ENCODE data around the gene VSTM4. TPM values are rescaled to one million over a fixed set of nuclear protein-coding genes. Genes with fewer than 3 reads are reported as not detected.

Gene VSTM4
- total RNA-seq, 1 experiment from 2014 or later: 1.7 TPM

DNA sequence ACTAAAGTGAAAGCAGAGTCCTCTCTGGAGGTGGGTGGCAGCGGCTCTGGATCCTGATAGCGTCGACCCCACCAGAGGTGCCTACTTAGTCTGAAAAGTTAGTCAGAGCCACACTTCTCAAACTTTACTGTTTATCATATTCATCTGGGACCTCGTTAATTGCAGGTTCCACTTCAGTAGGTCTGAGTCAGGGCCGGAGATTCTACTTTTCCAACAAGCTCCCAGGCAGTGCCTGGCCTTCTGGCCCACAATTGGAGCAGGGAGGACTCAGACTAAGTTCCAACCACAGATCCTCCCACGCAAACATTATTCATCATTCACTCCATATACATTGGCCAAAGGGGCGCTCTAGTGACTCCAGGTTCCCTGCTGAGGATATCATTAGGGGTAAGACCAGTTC is 78.1 kb downstream of the VSTM4 start:
- in situ Hi-C loops (cut with HindIII; ENCODE audit: low pct_unique_long_range_greater_than_20kb, low sequenced_read_pairs): no loop called here
- DNase-seq (ENCODE audit: low read depth): peak; percentile 79

DNA sequence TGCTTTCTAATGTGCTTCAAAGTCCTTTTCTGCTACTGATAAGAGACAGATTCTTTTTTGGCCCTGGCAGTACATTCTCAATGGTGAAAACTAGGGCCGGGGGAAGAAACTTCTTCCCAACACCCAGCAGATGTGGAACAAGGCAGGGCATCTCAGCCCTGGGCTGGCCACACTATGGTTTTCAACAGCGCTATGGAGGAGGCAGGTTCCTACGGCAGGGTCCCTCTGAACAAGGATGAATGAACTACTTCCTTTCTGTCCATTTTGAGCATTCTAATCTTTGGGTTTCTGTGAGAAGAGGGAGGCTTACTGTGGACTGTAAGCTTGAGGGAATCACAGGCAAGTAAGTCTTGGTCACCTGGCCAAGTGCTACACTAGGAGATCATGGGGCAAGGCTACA is 78.7 kb downstream of the VSTM4 start:
- DNase-seq (ENCODE audit: low read depth): no peak
- in situ Hi-C loops (cut with HindIII; ENCODE audit: low pct_unique_long_range_greater_than_20kb, low sequenced_read_pairs): no loop called here

DNA sequence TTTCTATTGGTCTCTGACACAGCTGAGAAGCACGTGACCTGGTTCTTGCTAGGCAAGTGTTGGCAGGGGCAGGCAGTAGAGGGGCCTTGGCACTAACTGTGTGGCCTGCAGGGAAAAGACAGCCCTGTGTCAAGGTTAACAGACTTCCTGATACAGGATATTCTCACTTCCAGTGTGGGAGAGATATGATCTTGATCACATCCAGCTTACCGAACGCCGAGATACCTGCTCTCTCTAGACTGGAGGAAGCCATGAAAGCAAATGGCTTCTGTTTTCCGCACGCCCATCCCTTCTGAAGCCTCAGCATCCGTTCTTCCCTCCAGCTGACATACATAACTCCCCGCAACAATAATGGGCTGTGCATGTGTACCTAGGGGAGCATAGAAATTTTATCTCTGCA is 79.4 kb downstream of the VSTM4 start:
- DNase-seq (ENCODE audit: low read depth): no peak
- in situ Hi-C loops (cut with HindIII; ENCODE audit: low pct_unique_long_range_greater_than_20kb, low sequenced_read_pairs): no loop called here

DNA sequence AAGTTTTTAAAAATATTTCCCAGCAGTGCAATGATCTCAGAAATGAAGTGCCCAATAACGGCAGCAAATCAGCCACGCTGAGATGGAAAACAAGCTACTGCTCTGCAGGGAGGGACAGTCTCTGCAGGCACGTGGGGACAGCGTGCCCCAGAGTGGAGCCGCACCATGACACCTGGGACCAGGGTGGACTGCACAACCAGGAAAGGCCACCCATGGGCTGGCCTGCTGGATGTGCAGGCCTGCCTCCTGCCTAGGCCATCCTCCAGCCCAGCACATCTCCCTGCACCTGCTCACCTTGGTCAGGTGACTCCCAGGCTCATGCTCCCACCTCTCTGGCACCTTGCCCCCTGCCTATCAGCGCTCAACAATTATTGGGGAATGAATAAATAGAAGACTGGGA is 80.4 kb downstream of the VSTM4 start:
- DNase-seq (ENCODE audit: low read depth): no peak
- in situ Hi-C loops (cut with HindIII; ENCODE audit: low pct_unique_long_range_greater_than_20kb, low sequenced_read_pairs): no loop called here

DNA sequence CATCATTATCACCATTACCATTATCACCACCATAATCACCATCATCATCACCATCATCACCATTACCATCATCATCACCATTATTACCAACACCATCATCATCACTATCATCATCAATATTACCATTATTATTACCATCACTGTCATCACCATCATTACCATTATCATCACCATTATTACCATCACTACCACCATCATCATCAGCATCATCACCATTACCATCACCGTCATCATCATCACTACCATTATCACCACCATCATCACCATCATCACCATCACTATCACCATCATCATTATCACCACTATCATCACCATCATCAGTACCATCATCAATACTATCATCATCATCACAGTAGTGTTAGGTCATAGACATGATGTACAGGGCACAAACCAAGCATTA is 81.4 kb downstream of the VSTM4 start:
- in situ Hi-C loops (cut with HindIII; ENCODE audit: low pct_unique_long_range_greater_than_20kb, low sequenced_read_pairs): no loop called here
- DNase-seq (ENCODE audit: low read depth): no peak

DNA sequence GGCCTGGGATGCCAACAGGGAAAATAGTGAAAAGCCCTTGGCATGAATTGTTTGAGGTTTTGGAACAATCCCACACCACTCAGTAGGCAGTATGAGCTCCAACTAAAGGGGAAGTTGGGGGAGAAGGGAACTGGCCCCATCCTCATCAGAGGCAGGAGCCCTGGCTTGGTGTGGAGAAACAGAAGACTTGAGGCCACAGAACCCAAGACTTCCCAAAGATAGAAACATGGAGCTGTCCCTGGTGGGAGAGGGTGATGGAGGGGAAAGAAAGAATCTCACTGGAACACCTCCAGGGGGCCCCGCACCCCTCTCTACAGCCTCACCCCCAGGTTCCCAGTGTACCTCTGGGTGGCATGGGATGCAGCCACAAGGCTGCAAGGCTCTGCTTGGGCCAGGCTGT is 85.7 kb downstream of the VSTM4 start:
- no peak for DNase-seq (ENCODE audit: low read depth)
- in situ Hi-C loops (cut with HindIII; ENCODE audit: low pct_unique_long_range_greater_than_20kb, low sequenced_read_pairs): no loop called here

DNA sequence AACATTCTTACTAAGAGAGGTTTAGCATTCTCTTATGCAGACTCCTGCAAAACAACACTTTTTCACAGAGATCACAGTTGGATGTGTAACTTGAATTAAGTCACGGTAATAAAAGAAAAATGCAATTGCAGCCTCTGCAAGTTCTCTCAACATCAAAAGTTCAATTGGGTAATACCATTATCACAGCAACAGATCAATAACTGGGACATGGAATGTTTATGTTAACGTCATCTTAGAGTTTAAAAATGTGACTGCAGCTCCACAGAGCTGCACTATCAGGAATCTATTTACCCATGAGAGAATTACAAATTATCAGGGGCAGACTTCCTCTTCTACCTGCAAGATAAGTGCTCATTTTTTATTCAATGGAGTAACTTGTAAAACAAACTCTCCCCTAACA is 86.7 kb downstream of the VSTM4 start:
- in situ Hi-C loops (cut with HindIII; ENCODE audit: low pct_unique_long_range_greater_than_20kb, low sequenced_read_pairs): no loop called here
- no peak for DNase-seq (ENCODE audit: low read depth)

DNA sequence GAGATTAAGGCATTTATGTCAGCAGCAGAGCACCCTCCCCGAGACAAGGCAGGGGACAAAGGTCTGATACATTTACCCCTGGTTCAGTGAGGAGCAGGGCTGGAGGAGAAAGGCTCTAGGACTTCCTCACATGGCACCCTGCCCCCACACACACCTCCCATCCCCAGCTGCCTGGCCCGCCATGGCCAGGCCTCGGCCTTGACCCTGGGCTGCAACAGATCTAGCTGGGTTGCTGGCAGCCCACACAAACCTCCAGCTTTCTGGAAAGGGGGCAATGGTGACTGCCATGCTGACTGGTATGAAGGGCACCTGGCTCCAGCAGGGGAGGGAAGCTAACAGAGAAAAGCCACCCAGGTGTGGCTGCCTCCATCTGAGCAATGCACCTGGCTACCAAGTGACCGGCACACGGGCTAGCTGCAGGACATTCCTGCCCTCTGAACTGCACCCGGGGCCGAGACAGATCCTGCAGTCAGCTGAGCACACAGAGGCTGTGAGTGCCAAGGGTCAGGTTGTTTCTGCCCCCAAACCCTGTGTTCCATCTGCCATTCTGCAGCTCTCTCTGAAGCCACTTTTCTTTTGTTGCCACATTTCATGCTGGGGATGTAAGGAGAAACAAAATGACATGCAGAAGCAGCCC is 89.9 kb downstream of the VSTM4 start:
- in situ Hi-C loops (cut with HindIII; ENCODE audit: low pct_unique_long_range_greater_than_20kb, low sequenced_read_pairs): no loop called here
- no peak for DNase-seq (ENCODE audit: low read depth)

DNA sequence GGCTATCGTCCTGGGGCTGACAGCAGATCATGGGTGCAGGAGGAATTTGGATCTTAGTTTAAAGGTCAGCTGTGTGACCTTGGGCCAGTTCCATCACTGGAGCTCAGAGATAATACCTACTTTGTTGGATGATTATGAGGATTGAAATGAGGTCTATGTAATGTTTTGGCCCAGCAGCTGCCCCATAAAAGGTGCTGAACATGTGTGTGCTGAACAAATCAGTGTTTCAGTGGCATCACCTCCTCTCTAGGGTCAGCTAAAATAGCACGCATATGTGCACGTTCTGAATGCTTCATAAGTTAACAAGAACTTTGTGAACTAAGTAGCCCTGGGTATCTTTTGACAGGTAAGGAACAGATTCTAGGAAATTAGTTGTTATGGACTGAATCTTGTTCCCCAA is 90.8 kb downstream of the VSTM4 start:
- in situ Hi-C loops (cut with HindIII; ENCODE audit: low pct_unique_long_range_greater_than_20kb, low sequenced_read_pairs): no loop called here

DNA sequence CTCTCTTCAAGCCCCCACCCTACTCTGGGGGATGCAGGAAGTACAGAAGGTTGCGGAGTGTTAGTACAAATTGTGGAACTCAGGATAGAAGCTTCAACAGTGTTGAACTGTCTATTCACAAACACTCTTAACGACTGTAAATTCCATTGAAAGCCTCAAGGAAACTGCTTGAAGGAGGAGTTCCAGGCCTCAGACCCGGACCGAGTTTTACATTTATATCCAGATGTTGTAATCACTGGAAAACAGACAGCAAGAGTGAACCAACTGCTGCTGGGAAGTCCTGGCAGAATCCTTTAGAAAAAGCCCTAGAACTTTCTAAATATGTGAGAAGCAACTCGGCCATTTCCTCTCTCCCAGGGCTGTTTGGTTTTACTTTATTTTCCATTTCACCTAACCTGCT is 91.6 kb downstream of the VSTM4 start:
- DNase-seq (ENCODE audit: low read depth): no peak
- in situ Hi-C loops (cut with HindIII; ENCODE audit: low pct_unique_long_range_greater_than_20kb, low sequenced_read_pairs): no loop called here

More for the DNA sequence above, 90.8 kb downstream of the VSTM4 start:
- no peak for DNase-seq (ENCODE audit: low read depth)

DNA sequence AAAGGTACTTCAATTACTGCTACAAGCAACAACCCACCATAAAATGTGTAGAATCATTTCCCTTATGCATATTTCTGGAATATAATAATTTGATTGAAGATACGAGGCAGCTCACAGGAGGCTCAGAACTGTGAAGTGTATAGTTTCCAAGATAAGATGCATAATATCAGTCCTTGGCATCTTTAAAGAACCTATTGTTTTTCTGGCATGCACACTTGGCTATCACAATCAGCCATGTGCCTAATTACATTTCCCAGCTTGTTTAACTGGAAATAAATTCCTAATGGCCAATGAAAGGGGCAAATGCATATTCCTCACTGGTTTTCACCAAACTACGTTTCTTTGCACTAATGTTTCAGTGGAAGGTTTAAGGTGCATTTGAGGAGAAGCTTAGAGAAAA is 92.3 kb downstream of the VSTM4 start:
- in situ Hi-C loops (cut with HindIII; ENCODE audit: low pct_unique_long_range_greater_than_20kb, low sequenced_read_pairs): no loop called here
- no peak for DNase-seq (ENCODE audit: low read depth)

DNA sequence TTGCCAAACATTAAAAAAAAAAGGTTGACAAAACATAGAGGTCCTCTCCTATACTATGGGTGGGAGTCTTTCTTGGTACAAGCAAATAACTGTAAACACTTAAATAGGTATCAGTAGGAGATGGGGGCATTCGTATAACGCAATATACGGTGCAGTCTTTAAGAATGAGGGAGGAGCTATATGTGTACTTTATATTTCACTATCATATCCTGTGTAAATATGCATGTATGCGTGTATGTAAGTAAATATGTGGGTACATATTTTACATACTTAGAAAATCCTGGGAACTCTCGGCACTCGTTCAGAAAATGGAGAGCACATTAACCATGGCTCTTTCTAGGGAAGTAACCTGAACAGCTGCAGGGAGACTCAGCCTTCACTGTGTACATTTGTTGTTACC is 93.6 kb downstream of the VSTM4 start:
- DNase-seq (ENCODE audit: low read depth): no peak
- in situ Hi-C loops (cut with HindIII; ENCODE audit: low pct_unique_long_range_greater_than_20kb, low sequenced_read_pairs): no loop called here

DNA sequence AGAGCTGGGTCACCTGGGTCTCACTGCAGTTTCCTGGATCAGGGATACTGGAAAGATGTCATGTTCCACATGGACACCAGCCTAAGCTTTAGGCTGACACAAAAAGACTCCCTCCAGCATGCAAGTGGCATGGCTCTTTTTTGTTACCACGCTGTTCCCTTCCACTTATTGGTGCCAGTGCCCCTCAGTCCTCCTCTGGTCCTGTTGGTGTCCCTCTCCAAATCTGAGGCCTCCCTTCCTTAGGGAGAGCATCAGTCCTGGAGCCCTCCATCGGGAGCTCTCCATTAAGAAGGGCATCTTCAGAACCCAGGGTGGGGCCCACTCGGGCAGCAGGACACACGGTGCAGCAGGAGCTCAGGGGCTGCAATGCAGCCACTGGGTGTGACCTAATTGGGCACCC is 99.6 kb downstream of the VSTM4 start:
- in situ Hi-C loops (cut with HindIII; ENCODE audit: low pct_unique_long_range_greater_than_20kb, low sequenced_read_pairs): no loop called here
- DNase-seq (ENCODE audit: low read depth): no peak

DNA sequence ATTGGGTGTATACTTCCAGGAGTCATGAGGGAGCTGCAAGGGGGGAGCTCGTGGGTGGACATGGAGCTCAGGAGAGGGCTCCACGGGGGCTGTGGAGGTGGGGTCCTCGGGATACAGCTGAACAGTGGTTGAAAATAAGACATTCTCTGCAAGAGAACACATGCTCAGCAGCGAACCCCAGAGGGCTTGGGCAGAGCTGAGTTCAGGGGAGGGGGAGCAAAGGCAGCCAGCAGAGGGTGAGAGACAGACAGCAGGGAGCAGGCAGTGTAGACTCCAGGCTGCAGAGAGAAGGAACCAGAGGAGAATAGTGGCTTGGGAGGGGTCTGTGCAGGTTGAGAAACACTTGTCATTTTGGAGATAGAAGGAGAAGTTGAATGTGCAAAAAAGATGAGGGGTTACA is 102.7 kb downstream of the VSTM4 start:
- DNase-seq (ENCODE audit: low read depth): no peak
- in situ Hi-C loops (cut with HindIII; ENCODE audit: low pct_unique_long_range_greater_than_20kb, low sequenced_read_pairs): no loop called here

DNA sequence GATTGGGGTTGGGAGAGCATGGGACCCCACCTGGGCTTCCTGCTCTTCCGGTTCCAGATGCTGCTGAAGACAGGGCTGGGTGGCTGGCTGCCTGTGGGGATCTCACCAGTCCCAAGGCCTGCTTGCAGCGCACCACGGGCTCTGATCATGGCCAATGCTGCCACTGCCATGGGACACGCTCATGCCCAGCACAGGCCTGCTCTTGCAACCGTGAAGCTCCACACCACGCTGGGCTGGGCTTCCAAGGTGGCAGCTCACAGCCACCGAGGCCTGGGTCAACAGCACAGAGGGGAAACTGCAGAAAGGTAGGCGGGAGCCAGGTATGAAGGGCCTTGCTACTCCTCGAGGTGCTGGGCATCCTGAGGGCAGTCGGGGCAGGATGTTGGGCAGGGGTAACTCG is 103.6 kb downstream of the VSTM4 start:
- no peak for DNase-seq (ENCODE audit: low read depth)
- in situ Hi-C loops (cut with HindIII; ENCODE audit: low pct_unique_long_range_greater_than_20kb, low sequenced_read_pairs): no loop called here

DNA sequence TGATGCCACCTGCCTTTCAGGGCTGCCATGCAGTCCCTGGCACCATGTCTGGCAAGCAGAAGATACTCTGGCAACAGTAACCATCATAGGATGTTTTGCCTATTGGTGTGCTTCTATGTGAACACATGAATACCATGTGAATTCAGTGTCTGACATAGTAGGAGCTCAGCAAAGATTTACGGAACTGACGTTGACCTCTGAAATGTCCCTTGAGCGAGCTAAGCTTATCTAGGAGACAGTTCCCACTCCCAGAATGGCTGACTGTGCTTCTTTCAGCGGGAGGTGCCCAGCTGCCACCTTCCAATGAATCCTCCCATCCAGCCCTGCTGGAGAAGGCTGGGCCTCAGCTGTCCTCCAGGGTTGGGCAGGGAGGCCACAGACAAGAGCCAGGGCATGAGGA is 104.5 kb downstream of the VSTM4 start:
- DNase-seq (ENCODE audit: low read depth): no peak
- in situ Hi-C loops (cut with HindIII; ENCODE audit: low pct_unique_long_range_greater_than_20kb, low sequenced_read_pairs): no loop called here

DNA sequence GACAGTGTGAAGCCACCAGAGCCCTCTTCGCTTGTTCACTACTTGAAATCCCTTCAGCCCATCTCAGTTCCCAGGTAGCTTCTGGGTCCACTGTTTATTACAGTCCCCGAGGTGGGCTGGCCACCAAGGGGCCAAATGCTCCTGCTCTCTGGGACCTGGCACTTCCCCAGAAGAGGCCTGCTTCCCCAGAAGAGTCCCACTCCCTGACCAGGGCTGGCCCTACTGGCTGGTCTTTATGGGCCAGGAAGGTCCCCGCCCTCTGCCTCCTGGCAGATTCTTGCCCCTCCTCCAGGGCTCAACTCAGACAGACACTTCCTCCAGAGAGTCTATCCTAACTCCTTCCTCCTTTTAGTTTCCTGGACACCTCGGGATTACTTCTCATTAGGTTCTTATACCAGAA is 105.0 kb downstream of the VSTM4 start:
- DNase-seq (ENCODE audit: low read depth): no peak

DNA sequence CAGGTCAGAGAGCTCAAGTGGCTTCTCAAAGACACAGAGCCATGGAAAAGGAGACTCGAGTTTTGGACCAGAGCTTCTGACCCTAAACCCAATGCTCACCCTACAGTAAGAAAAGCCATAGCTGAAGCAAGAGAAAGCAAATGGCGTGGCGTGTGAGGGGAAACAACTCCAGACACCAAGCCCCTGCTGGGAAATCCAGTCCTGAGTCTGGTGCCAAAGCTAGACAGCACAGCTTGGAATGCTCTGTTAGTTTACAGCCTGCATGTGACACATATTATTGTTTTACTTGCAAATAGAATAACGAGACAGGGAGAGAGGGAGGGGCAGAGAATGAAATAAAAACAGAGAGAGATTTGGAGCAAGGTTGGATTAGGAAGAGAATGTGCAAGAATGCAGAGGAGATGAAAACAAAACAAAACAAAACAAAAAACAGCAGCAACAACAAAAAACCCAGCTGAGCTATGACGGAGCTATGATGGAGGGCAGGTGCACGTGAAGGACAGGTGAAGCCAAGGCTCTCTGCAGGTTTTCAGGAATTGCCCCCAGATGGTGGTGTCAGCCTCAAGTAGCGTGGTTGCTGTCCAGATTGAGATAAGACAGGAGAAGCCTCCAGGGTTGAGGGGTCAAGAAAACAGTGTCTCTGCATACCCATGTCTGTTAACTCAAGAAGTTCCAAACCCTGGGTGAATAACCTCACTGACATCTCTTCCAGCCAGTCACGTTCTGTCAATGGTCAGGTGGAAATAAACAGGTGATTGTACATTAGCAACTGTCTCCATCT is 105.9 kb downstream of the VSTM4 start:
- in situ Hi-C loops (cut with HindIII; ENCODE audit: low pct_unique_long_range_greater_than_20kb, low sequenced_read_pairs): no loop called here
- DNase-seq (ENCODE audit: low read depth): no peak

More for the DNA sequence above, 105.0 kb downstream of the VSTM4 start:
- in situ Hi-C loops (cut with HindIII; ENCODE audit: low pct_unique_long_range_greater_than_20kb, low sequenced_read_pairs): no loop called here

DNA sequence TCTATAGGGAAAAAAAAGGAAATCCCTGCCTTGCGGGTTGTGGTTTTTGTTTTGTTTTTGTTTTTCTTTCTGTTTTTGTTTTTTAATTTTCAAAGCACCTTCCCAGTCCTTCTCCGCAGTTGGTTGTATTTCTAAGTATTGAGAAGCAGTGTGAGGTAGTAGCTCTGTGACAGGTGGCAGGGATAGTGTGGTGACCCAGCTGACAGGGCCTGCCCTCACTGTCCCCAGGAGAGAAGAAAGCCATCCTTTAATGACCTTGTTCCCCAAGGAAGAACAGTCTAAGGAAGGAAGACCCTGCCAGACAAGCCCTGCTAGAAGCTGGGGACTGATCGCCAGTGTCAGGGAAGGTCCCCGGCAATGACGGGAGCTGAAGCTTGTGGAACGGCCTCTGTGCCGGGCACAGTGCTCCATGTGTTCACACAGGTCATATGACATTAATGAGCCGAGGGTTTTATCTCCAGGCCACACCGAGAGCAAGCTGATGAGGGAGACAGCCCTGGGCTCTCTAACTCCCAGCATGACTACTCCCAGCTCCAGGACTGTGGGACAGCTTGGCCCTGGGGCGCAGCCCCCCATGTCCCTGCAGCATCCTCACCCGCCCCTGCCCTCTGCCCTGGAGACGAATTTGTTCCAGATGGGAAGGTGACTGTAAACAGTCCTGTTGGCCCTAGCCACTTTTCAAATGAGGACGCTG is 106.7 kb downstream of the VSTM4 start:
- no peak for DNase-seq (ENCODE audit: low read depth)
- in situ Hi-C loops (cut with HindIII; ENCODE audit: low pct_unique_long_range_greater_than_20kb, low sequenced_read_pairs): no loop called here

DNA sequence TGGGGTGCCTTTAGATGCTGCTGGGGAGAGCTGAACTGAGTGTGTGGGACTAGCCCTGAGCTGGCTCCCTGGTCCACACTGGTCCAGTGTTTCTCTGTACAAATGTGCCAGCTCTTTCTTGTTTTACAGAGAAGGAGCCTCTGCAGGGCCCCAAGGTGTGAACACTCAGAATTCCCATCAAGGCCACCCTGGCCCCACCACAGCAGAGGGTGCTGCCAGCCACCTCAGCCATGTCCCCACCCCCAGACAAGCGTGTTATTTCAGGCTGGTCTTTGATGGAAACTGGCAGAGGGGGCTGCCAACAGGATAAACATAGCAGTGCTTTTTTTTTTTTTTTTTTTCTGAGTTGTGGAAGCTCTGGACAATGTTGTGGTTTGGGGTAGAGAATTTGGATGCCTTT is 107.2 kb downstream of the VSTM4 start:
- DNase-seq (ENCODE audit: low read depth): no peak
- in situ Hi-C loops (cut with HindIII; ENCODE audit: low pct_unique_long_range_greater_than_20kb, low sequenced_read_pairs): no loop called here
